CD1c-positive myeloid dendritic cell (primary cell): ENCODE results near the gene SRA1.

Experiments
- DNase-seq: peaks from one replicate; pipeline ENCODE4 v3.0.0-alpha.2; 2016; ENCODE audit errors: extremely low spot score

Gene SRA1

DNA sequence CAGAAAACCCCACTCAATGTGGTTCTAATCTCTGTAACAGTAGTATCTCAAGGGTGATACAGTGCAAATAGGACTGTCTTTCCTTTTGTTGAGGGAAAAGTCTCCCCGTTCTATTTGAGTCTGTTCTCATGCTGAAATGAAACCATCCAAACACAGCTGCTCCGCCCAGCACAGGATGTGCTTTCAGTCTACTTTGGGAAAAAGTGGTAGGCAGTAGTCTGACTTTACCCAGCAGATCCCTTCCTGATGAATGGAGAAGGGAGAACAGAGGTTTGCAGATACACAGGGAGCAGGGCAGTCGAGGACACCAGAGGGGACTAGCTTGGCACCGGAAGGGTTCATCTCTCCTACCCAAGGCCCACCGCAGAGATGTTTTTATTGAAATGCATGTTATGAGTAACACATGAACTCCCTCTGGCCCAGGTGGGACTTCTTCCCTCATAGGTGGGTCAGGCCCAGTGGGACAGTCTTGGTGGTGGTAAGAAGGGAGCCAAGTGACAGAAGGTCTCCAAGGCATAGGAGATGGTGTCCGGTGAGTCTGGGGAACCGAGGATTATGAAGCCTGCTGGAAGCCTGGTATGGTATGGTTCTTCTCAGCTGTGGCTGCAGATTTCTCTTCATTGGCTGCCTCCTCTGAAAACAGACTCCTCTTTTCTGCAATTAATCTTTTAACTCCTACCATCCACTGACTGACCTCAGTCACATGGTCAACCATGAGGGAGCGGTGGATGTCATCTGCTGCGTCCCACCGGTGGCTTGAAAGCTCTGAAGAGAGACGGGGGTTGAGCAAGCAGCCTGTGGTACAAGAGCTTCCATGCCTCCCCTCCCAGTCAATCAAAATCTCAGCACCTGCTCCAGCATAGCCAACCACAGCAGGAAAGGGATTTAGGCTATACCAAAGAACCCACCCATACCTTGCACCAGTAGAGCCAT lies 6.9 kb downstream of the SRA1 start:
- no peak for DNase-seq

DNA sequence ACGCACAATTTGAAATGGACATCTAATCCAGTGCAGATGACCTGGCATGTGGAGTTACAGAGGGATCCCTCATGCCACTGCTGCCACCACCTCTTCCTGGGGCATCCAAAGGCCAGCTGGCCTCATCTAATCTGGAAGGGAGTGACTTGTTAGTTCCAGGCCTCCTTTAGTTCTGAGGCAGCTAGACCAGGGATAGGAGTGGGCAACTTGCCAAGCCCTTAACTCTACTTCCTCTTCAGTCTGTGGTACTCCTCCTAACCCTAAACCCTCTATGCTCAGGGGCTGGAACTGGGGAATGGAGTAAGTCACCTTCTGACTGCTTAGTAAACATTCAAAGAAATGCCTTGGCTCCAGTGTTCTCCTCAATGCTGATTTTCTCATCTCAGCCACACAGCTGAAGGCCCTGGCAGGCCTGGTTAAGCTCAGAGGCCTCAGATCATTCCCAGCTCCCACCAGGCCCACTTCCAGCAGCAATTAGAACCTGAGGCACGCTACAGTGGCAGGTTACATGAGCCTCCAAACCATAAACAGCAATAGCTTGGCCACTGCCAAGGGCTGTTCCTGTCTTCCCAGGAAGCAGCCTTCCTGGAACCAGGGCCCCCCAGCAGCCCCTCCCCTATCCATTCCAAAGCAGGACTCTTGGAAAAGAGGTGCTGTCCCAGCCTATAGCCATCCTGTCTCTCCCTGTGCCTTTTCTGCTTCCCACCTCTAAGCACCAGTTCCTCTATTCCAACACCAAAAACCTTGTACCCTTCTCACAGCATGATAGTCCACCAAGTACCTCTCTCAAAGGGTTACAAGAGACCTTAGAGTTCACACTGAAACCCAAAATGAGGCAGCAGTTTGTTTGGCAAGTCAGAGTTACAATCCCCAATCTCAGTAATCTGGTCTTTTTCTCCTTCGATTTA lies 7.8 kb downstream of the SRA1 start:
- peak; percentile 84 for DNase-seq

DNA sequence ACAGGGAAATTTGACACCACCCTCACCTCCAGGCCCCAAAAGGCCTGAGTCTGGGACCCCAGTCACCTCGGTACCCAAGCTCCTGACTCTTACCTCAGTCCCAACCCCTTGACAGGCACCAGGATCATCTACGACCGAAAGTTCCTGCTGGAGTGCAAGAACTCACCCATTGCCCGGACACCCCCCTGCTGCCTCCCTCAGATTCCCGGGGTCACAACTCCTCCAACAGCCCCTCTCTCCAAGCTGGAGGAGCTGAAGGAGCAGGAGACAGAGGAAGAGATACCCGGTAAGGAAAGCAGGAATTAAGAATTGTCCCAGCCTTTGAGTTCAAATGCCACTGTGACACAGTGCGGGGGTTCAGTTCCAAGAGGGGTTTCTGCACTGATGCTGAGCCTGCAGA lies 8.5 kb downstream of the SRA1 start:
- DNase-seq, result no peak

DNA sequence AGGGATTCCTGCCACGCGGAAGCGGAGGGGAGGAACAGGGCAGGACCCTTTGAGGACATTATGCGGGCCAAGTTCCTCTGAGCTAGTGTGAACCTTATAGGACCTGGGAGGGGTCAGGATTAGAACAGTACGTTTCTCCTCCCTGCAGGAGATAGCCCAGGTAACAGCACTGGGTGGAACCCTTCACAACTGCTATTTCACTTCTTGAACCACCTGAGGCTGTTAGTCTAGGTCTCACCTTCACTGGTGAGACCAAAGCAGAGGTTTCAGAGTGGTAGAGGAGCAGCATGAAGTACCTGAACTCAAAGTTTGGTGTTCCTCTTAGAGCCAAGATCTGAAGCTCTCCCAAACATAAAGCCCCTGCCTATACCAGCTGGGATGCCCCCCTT lies 9.0 kb downstream of the SRA1 start:
- no peak for DNase-seq

DNA sequence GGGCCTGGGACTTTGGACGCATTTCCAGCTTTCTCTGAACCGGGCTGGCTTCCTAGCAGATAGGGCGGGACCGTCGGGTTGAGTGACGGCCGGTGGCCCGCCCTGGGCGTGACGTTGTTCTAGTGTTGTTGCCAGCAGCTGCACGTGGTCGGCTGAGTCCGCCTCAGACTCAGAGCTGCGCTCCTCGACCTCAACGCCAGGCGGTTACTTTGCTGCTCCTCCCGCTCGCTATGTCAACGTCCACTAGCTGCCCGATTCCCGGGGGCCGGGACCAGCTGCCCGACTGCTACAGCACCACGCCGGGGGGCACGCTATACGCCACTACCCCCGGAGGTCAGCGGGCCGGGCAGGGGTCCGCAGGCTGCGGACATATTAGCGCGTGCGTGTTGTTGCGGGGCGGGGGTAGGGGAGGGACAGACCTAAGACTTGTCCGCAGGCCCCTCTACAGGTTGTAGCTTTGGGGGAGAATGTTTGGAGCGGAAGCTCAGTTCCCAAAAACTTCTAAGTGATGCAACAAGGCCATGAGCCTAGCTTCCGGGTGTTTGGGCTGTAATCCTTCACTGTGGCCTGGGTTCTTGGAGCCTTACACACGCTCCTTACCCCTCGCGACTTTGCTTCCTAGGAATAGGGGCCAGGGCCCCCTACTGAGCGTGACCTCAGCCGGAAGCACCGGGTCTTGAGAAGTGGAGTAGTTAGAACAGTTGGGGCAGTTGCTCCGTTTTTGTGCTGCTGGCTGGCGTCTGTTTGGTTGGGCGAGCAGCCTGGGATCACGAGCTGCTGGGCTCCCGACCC lies 9.6 kb downstream of the SRA1 start, which contains the start of gene EIF4EBP3:
Gene EIF4EBP3, plus strand, starts transcription at position 155 of the 792 bp plus-strand sequence. Its CDS starts 76 bp downstream, at position 231.
- DNase-seq, result peak; percentile 97

DNA sequence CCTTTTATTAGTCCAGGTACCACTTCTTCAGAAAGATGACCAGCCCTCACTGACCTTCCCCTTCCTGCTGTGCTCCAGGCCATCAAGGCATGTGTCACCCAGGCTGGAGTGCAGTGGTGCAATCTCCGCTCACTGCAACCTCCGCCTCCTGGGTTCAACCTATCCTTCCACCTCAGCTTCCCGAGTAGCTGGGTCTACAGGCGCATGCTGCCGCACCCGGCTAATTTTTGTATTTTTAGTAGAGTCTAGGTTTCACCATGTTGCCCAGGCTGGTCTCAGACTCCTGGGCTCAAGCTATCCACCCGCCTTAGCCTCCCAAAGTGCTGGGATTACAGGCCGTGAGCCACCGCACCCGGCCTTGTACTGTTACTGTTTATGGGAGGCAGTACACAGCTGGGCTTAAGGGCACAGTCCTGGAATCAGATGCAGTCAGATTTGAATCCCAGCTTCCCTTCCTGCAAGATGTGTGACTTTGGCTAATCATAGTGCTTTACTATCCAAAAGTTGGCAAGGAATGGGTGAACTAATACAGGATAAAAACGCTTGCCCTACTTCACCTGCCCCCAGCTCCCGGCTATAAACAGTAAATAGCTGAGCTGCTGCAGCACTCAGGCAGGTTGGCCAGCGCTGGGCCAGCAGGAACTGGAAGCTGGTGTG lies 10.3 kb downstream of the SRA1 start:
- DNase-seq, result peak; percentile 43

DNA sequence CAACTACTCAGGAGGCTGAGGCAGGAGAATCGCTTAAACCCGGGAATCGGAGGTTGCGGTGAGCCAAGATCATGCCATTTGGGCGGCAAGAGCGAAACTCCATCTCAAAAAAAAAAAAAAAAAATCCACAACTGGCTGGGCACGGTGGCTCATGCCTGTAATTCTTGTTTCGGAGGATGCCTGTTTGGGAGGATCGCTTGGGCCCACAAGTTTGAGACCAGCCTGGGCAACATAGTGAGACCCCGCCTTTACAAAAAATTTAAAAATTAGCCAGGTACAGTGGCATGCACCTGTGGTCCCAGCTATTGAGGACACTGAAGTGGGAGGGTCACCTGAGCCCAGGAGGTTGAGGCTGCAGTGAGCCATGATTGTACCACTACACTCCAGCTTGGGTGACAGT lies 11.7 kb downstream of the SRA1 start:
- no peak for DNase-seq

DNA sequence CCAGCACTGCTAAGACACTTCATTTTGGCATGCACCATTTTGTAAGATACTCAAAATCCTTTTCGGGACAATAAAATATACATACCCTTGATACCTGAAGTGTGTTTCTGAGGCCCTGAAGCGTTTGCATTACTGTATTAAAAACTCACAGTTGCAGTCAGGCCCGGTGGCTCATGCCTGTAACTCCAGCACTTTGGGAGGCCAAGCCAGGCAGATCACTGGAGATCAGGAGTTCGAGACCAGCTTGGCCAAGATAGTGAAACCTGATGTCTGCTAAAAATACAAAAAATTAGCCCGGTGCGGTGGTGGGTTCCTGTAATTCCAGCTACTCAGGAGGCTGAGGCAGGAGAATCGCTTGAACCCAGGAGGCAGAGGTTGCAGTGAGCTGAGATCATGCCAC lies 12.3 kb downstream of the SRA1 start:
- DNase-seq, result no peak

DNA sequence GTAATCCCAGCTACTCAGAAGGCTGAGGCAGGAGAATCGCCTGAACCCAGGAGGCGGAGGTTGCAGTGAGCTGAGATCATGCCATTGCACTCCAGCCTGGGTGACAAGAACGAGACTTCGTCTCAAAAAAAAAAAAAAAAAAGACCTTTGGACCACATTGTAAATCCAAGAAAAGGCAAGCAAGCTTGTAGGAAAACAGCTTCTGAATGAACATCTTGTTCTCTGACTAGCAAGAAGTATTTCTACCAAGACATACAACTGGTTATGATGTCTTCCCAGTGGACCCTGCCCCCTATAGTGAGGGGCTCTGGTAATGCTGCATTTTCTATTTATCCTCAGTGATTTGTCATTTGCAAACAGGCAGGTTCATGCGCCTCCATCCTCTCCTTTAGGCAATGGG lies 14.3 kb downstream of the SRA1 start:
- no peak for DNase-seq

DNA sequence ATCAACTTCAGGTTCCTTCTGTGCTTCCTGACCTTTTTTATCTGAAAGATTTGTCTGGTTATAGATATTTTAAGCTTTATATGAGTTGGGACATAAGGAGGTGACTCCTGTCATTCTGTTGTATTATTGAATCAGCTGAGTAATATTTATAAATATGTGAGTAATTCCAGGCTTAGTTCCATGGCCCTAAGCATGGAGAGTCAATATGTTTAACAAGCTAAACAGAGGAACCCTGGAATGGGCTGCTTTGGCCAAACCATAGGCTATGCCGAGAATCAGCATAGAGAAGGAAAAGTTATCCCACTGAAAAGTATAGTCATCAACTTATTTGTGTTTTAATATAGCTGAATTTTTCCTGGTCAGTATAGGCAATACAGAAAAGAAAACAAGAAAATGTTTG lies 17.0 kb downstream of the SRA1 start:
- DNase-seq, result no peak

DNA sequence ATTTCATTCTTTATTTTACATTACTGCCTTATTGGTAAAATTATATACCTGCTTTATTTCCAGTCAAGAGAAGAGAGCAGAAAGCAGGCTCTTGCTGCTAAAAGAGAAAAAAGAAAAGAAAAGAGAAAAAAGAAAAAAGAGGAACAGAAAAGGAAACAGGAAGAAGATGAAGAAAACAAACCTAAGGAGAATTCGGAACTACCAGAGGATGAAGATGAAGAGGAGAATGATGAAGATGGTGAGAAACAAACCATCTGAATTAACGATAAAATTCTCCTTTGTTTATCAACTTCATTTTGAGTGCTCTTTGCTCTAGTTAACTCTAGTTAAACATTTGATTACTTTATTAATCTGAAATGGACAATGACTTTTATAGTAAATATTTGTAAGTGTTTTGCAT lies 33.3 kb downstream of the SRA1 start:
- no peak for DNase-seq

DNA sequence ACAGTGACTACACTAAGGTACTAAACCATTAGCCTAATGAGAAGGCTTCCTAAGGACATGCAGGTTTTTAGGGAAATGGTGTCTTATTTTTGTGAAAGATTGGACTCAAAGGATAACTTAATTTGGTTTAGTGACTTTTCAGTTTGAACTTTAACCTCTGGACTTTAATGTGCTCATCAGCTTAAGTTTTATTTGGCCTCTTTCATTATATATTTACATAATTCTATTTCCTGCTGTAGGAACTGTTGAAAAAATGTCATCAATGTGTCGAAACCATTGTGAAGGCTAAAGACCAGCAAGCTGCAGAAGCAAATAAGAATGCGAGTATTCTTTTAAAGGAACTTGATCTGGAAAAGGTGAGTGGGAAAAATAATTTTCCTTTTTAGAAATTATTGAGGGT lies 44.1 kb downstream of the SRA1 start:
- DNase-seq, result no peak

DNA sequence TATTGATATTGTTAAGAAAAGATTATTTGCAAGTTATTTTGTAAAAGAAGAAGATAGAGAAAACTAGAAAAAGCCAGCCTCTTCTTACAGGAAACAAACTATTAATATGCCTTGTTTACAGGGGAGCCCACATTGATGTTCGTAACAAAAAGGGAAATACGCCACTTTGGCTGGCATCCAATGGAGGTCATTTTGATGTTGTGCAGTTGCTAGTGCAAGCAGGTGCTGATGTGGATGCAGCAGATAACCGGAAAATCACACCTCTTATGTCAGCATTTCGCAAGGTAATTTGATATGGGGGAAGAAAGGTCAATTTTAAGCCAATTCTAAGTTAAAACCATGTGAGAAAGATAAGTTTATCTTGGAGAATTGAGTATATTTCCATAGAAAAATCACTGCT lies 47.4 kb downstream of the SRA1 start:
- no peak for DNase-seq

DNA sequence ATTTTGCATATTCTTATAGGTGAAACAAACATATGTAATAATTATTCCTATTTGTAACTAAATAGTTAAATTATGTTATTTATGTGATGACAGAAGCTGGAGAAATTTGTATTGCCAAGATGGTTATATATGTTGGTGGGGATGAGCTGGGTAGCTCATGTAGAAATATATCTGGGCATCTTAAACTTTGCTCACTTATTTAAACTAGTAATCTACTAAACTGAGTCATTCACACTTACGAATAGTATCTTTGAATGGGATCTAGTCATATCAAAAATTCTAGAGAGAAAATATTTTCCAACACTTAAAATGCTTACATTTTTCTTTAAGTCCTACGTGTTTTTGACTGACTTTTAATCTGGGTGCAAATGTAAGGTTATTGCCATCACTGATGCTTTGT lies 54.4 kb downstream of the SRA1 start:
- no peak for DNase-seq
